HepG2 (cell line): ENCODE results near the gene C1QL4. TPM values are rescaled to one million over a fixed set of nuclear protein-coding genes. Genes with fewer than 3 reads are reported as not detected.
A peak's percentile ranks its signal among the peaks of the same experiment; 100 is the strongest.

Experiments
- ATF7-NPFF ChIP-seq: sonication (generic); formaldehyde crosslinking; IDR thresholded peaks from 2 replicates; pipeline ENCODE4 v1.8.1; 2023; ENCODE audit warnings: mild to moderate bottlenecking, low read depth, missing genetic modification reagents, moderate library complexity
- CREB3 ChIP-seq: sonication (generic); formaldehyde crosslinking; IDR thresholded peaks from 2 replicates; pipeline ENCODE4 v1.5.0; 2020; ENCODE audit warnings: missing genetic modification reagents
- DMAP1 ChIP-seq: IDR thresholded peaks from 2 replicates; pipeline ENCODE4 v1.6.1; 2016
- ELF4 ChIP-seq: sonication (generic); formaldehyde crosslinking; IDR thresholded peaks from 2 replicates; pipeline ENCODE4 v1.5.0; 2020; ENCODE audit warnings: missing genetic modification reagents, mild to moderate bottlenecking, moderate library complexity, borderline replicate concordance
- GABPA ChIP-seq, 2 experiments: IDR thresholded peaks; 2 replicates each; pipeline ENCODE4 v1.6.1; 2011 to 2016; ENCODE audit warnings: low read depth in 2 of 2, low read length in 1 of 2, missing biosample characterization in 1 of 2, missing genetic modification characterization in 1 of 2
- GATAD1 ChIP-seq: IDR thresholded peaks from 2 replicates; pipeline ENCODE4 v1.6.1; 2016; ENCODE audit warnings: missing genetic modification reagents, missing compliant biosample characterization
- HOXD1 ChIP-seq: sonication (generic); formaldehyde crosslinking; IDR thresholded peaks from 2 replicates; pipeline ENCODE4 v1.5.0; 2020; ENCODE audit warnings: missing genetic modification reagents
- KDM2A ChIP-seq: sonication (generic); formaldehyde crosslinking; IDR thresholded peaks from 2 replicates; pipeline ENCODE4 v1.4.0; 2020; ENCODE audit warnings: low read depth, missing genetic modification reagents, borderline replicate concordance
- KLF13 ChIP-seq: sonication (generic); formaldehyde crosslinking; IDR thresholded peaks from 2 replicates; pipeline ENCODE4 v1.4.0; 2020; ENCODE audit warnings: mild to moderate bottlenecking, missing genetic modification reagents
- MEIS1 ChIP-seq: sonication (generic); formaldehyde crosslinking; IDR thresholded peaks from 2 replicates; pipeline ENCODE4 v1.9.0; 2021; ENCODE audit warnings: mild to moderate bottlenecking, missing genetic modification reagents, moderate library complexity, borderline replicate concordance
- MTERF4 ChIP-seq: sonication (generic); formaldehyde crosslinking; IDR thresholded peaks from 2 replicates; pipeline ENCODE4 v1.8.0; 2023; ENCODE audit warnings: mild to moderate bottlenecking, missing genetic modification reagents
- MYC ChIP-seq: sonication (generic); formaldehyde crosslinking; IDR thresholded peaks from 2 replicates; pipeline ENCODE4 v1.9.0; 2021; ENCODE audit warnings: missing genetic modification reagents, borderline replicate concordance
- NCOA2 ChIP-seq: sonication (generic); formaldehyde crosslinking; IDR thresholded peaks from 2 replicates; pipeline ENCODE4 v1.8.0; 2022; ENCODE audit warnings: inconsistent platforms
- NR2F2 ChIP-seq: IDR thresholded peaks from 2 replicates; pipeline ENCODE4 v1.6.1; 2012; ENCODE audit warnings: low read depth, inconsistent platforms, borderline replicate concordance
- SP1 ChIP-seq, 2 experiments: fragments of 450-650 bp in 1 of 2; sonication (generic) in 1 of 2; formaldehyde crosslinking in 1 of 2; IDR thresholded peaks; 2 replicates each; pipeline versions ENCODE4 v1.4.0 to v1.6.1; 2016 to 2020; ENCODE audit warnings: missing genetic modification reagents in 1 of 2
- STAG1 ChIP-seq: sonication (generic); formaldehyde crosslinking; IDR thresholded peaks from 2 replicates; pipeline ENCODE4 v1.4.0; 2020; ENCODE audit warnings: missing genetic modification reagents
- TAF1 ChIP-seq: sonication (generic); formaldehyde crosslinking; IDR thresholded peaks from 2 replicates; pipeline ENCODE4 v1.4.0; 2020; ENCODE audit warnings: missing genetic modification reagents
- TBL1XR1 ChIP-seq: fragments of 150-350 bp; IDR thresholded peaks from 2 replicates; pipeline ENCODE4 v1.6.1; 2014; ENCODE audit warnings: borderline replicate concordance, low read length; ENCODE audit not compliant: partially characterized antibody
- ZNF20 ChIP-seq: sonication (generic); formaldehyde crosslinking; IDR thresholded peaks from 2 replicates; pipeline ENCODE4 v1.4.0; 2020; ENCODE audit warnings: mild to moderate bottlenecking, moderate library complexity, missing genetic modification reagents
- ZNF230 ChIP-seq: sonication (generic); formaldehyde crosslinking; IDR thresholded peaks from 2 replicates; pipeline ENCODE4 v1.4.0; 2020; ENCODE audit warnings: mild to moderate bottlenecking, missing genetic modification reagents
- ZNF253 ChIP-seq: sonication (generic); formaldehyde crosslinking; IDR thresholded peaks from 2 replicates; pipeline ENCODE4 v1.8.0; 2022; ENCODE audit warnings: mild to moderate bottlenecking, missing genetic modification reagents, borderline replicate concordance
- ZNF503 ChIP-seq: sonication (generic); formaldehyde crosslinking; IDR thresholded peaks from 2 replicates; pipeline ENCODE4 v1.4.0; 2020; ENCODE audit warnings: missing genetic modification reagents
- ZNF557 ChIP-seq: sonication (generic); formaldehyde crosslinking; IDR thresholded peaks from 2 replicates; pipeline ENCODE4 v1.4.0; 2020; ENCODE audit warnings: missing genetic modification reagents
- ZNF790 ChIP-seq: sonication (generic); formaldehyde crosslinking; IDR thresholded peaks from 2 replicates; pipeline ENCODE4 v1.8.0; 2022; ENCODE audit warnings: missing genetic modification reagents, mild to moderate bottlenecking, borderline replicate concordance
- ZNF879 ChIP-seq: sonication (generic); formaldehyde crosslinking; IDR thresholded peaks from 2 replicates; pipeline ENCODE4 v1.8.1; 2023; ENCODE audit warnings: missing genetic modification reagents
- polyA plus RNA-seq, 8 experiments: library from polyadenylated mRNA; depleted of rRNA in 3 of 8; stranded (reverse) in 7 of 8; unstranded in 1 of 8; fragments of >200 nt; fragmentation: Illumina TruSeq in 4 of 8; extraction: Trizol in 4 of 8; gene quantifications; 2 replicates each; pipeline versions ENCODE4 v1.2.1 to v1.2.3, GENCODE V29; 2011 to 2016; ENCODE audit warnings: low read depth in 4 of 8, missing spikeins in 1 of 8, mixed read lengths in 1 of 8; ENCODE audit not compliant: insufficient read depth in 1 of 8
- total RNA-seq, 5 experiments: library from RNA; depleted of rRNA; stranded (reverse); fragments of >200 nt; fragmentation: Illumina TruSeq; extraction: Trizol; gene quantifications; 2 replicates each; pipeline ENCODE4 v1.2.3, GENCODE V29; 2016; ENCODE audit warnings: low read depth in 1 of 5

Gene C1QL4
- total and polyA plus RNA-seq, 2 of the 13 experiments (the other 11 are each of a cell fraction or from before 2014, with no cell fraction given): 0.03 TPM; not detected in 1

GRCh38 chr12:49366652-49367380, 29.8 kb upstream of the C1QL4 start (continued):
- peak; percentile 64; the same call in 1 of the 2 replicates for TF ChIP-seq TAF1 (CRISPR knock-in tag)
- TF ChIP-seq KDM2A (CRISPR knock-in tag): peak; percentile 53; the same call in 1 of the 2 replicates
- no peak for TF ChIP-seq GABPA (IDR thresholded peaks at IDR 0.05; ENCODE audit: low read depth, low read length)
- TF ChIP-seq GABPA (CRISPR knock-in tag; IDR thresholded peaks at IDR 0.05; ENCODE audit: low read depth): peak; percentile 19; the same call in 1 of the 2 replicates
- no peak for TF ChIP-seq ZNF557 (CRISPR knock-in tag)
- TF ChIP-seq ZNF790 (CRISPR knock-in tag): peak; percentile 58
- TF ChIP-seq MYC (CRISPR knock-in tag): 0 out of 2 replicates have a peak, but pooled peaks have one; percentile 46
- 0 out of 2 replicates have a peak, but pooled peaks have one; percentile 8 for TF ChIP-seq NCOA2 (CRISPR knock-in tag)
- 0 out of 2 replicates have a peak, but pooled peaks have one; percentile 37 for TF ChIP-seq CREB3 (CRISPR knock-in tag)
- peak; percentile 10; the same call in 1 of the 2 replicates for TF ChIP-seq ATF7-NPFF
- TF ChIP-seq TBL1XR1: no peak
- 0 out of 2 replicates have a peak, but pooled peaks have one; percentile 61 for TF ChIP-seq ZNF230 (CRISPR knock-in tag)
- TF ChIP-seq KLF13 (CRISPR knock-in tag): peak; percentile 59; the same call in 1 of the 2 replicates
- peak; percentile 81; the same call in 1 of the 2 replicates for TF ChIP-seq ELF4
- TF ChIP-seq SP1 (IDR thresholded peaks at IDR 0.05): no peak
- 0 out of 2 replicates have a peak, but pooled peaks have one; percentile 10 for TF ChIP-seq SP1 (CRISPR knock-in tag; IDR thresholded peaks at IDR 0.05)
- 0 out of 2 replicates have a peak, but pooled peaks have one; percentile 18 for TF ChIP-seq HOXD1 (CRISPR knock-in tag)
- peak; percentile 30; the same call in 1 of the 2 replicates for TF ChIP-seq ZNF879 (CRISPR knock-in tag)
- no peak for TF ChIP-seq ZNF20 (CRISPR knock-in tag)
- TF ChIP-seq MTERF4 (CRISPR knock-in tag): peak; percentile 62; the same call in 1 of the 2 replicates
- peak; percentile 3; the same call in 1 of the 2 replicates for TF ChIP-seq NR2F2
- TF ChIP-seq DMAP1: peak; percentile 89
- peak; percentile 16; the same call in 1 of the 2 replicates for TF ChIP-seq GATAD1 (CRISPR knock-in tag)
- TF ChIP-seq STAG1 (CRISPR knock-in tag): 0 out of 2 replicates have a peak, but pooled peaks have one; percentile 1
- peak; percentile 64; the same call in 1 of the 2 replicates for TF ChIP-seq MEIS1 (CRISPR knock-in tag)
- TF ChIP-seq ZNF253 (CRISPR knock-in tag): no peak
- no peak for TF ChIP-seq ZNF503 (CRISPR knock-in tag)
